Endothelial cell of umbilical vein (primary cell): ENCODE data around the gene MT1B. TPM values are rescaled to one million over a fixed set of nuclear protein-coding genes. Genes with fewer than 3 reads are reported as not detected.

Experiments used
- BruUV-seq: library from RNA; stranded (reverse); fragments of 400-500 nt; replicated peaks from 2 replicates; lab custom pipeline; 2021; lab: Mats Ljungman, UMichigan
- CTCF ChIA-PET: fragments of 300-600, 350-600 bp; sonication (Branson Sonifier 250); formaldehyde crosslinking; loops from one replicate; lab custom pipeline; 2021; ENCODE audit warnings: antibody characterized with exemption, inconsistent platforms; lab: Charles Lee
- POLR2A ChIA-PET: fragments of 300-600, 350-600 bp; sonication (Branson Sonifier 250); formaldehyde crosslinking; loops from one replicate; lab custom pipeline; 2021; ENCODE audit warnings: antibody characterized with exemption, inconsistent platforms; lab: Charles Lee
- DNase-seq: peaks from one replicate; pipeline ENCODE4 v3.0.0-alpha.2; 2011; ENCODE audit warnings: low read depth, low spot score
- FAIRE-seq: peaks from 2 replicates; lab custom pipeline; 2011; peaks lifted over from hg19 to GRCh38; lab: Jason Lieb, UNC
- H2AFZ ChIP-seq: 2 replicates; pipeline ENCODE4 v1.6.0; 2012; ENCODE audit warnings: low read depth, low read length, control low read depth, inconsistent platforms
- H3K27ac ChIP-seq: 2 replicates; pipeline ENCODE4 v1.5.1; 2011; ENCODE audit warnings: low read depth, mild to moderate bottlenecking, control low read depth, low read length, moderate library complexity; ENCODE audit not compliant: insufficient read depth
- H3K27me3 ChIP-seq, 2 experiments: 2 replicates each; pipeline versions ENCODE4 v1.6.0 to v1.6.1; 2011; ENCODE audit warnings: low read length in 2 of 2, mixed read lengths in 1 of 2; ENCODE audit not compliant: control insufficient read depth in 2 of 2, insufficient read depth in 2 of 2
- H3K36me3 ChIP-seq, 2 experiments: 2 replicates in 1 of 2; 3 replicates in 1 of 2; pipeline ENCODE4 v1.5.1; 2011; ENCODE audit warnings: low read length in 2 of 2, mild to moderate bottlenecking in 1 of 2, moderate library complexity in 1 of 2; ENCODE audit not compliant: control insufficient read depth in 2 of 2, insufficient read depth in 2 of 2; ENCODE audit errors: extremely low read depth in 1 of 2
- H3K4me1 ChIP-seq: 3 replicates; pipeline ENCODE4 v1.5.1; 2011; ENCODE audit warnings: mild to moderate bottlenecking, low read length; ENCODE audit not compliant: control insufficient read depth, insufficient read depth; ENCODE audit errors: extremely low read depth
- H3K4me2 ChIP-seq: 2 replicates; pipeline ENCODE4 v1.6.1; 2011; ENCODE audit warnings: low read length, control low read depth, mixed read lengths; ENCODE audit not compliant: insufficient read depth
- H3K4me3 ChIP-seq, 3 experiments: fragments of 200-600 bp in 1 of 3; sonication (generic), shearing (Covaris generic) in 1 of 3; replicated peaks in 1 of 3; 2 replicates each; pipeline ENCODE4 v1.5.1; 2011 to 2016; ENCODE audit warnings: control low read depth in 3 of 3, low read length in 3 of 3, mild to moderate bottlenecking in 2 of 3, inconsistent platforms in 1 of 3, low read depth in 1 of 3, moderate library complexity in 1 of 3; ENCODE audit not compliant: insufficient read depth in 1 of 3
- H3K79me2 ChIP-seq: 2 replicates; pipeline ENCODE4 v1.6.0; 2012; ENCODE audit warnings: low read length, inconsistent platforms; ENCODE audit not compliant: control insufficient read depth, insufficient read depth
- H3K9ac ChIP-seq: replicated peaks from 2 replicates; pipeline ENCODE3; 2011; ENCODE audit warnings: low read length, control low read depth; ENCODE audit not compliant: insufficient read depth; ENCODE audit errors: extremely low read depth
- H3K9me1 ChIP-seq: replicated peaks from 3 replicates; pipeline ENCODE4 v1.6.0; 2011; ENCODE audit warnings: mild to moderate bottlenecking, low read length; ENCODE audit not compliant: control insufficient read depth, insufficient read depth; ENCODE audit errors: extremely low read depth
- H3K9me3 ChIP-seq: replicated peaks from 2 replicates; pipeline ENCODE4 v1.5.1; 2012; ENCODE audit warnings: low read length, inconsistent platforms; ENCODE audit not compliant: control insufficient read depth, insufficient read depth
- H4K20me1 ChIP-seq: replicated peaks from 2 replicates; pipeline ENCODE3; 2011; ENCODE audit warnings: mild to moderate bottlenecking, low read length; ENCODE audit not compliant: control insufficient read depth, insufficient read depth; ENCODE audit errors: extremely low read depth
- CTCF ChIP-seq, 2 donors: IDR thresholded peaks; 1 replicate in 1 of 2; 2 replicates in 1 of 2; pipeline ENCODE4 v1.5.1; 2011; ENCODE audit warnings: low read length in 2 of 2, mild to moderate bottlenecking in 2 of 2, moderate library complexity in 2 of 2, control low read depth in 1 of 2, inconsistent platforms in 1 of 2, low read depth in 1 of 2; ENCODE audit not compliant: insufficient read depth in 1 of 2; ENCODE audit errors: extremely low read depth in 1 of 2
- EZH2 ChIP-seq: IDR thresholded peaks from 2 replicates; pipeline ENCODE4 v1.6.1; 2012; ENCODE audit warnings: borderline replicate concordance, low read depth, mild to moderate bottlenecking, moderate library complexity, low read length, inconsistent platforms; ENCODE audit not compliant: severe bottlenecking
- FOS ChIP-seq: IDR thresholded peaks from 2 replicates; pipeline ENCODE4 v1.6.1; 2011; ENCODE audit warnings: mild to moderate bottlenecking, low read length, moderate library complexity, borderline replicate concordance; ENCODE audit not compliant: insufficient read depth
- GATA2 ChIP-seq: IDR thresholded peaks from 2 replicates; pipeline ENCODE4 v1.7.0; 2011; ENCODE audit warnings: low read depth, mild to moderate bottlenecking, moderate library complexity, mixed read lengths, low read length; ENCODE audit not compliant: insufficient read length, insufficient read depth
- JUN ChIP-seq: IDR thresholded peaks from 2 replicates; pipeline ENCODE4 v1.6.1; 2011; ENCODE audit warnings: borderline replicate concordance, low read depth; ENCODE audit not compliant: insufficient read length, insufficient read depth
- MAX ChIP-seq: IDR thresholded peaks from 2 replicates; pipeline ENCODE4 v1.6.1; 2011; ENCODE audit not compliant: insufficient read depth, insufficient read length
- MYC ChIP-seq: IDR thresholded peaks from one replicate; pipeline ENCODE4 v1.6.1; 2011; ENCODE audit warnings: mild to moderate bottlenecking, low read depth, low read length
- POLR2A ChIP-seq: IDR thresholded peaks from 2 replicates; pipeline ENCODE4 v1.6.1; 2012; ENCODE audit warnings: low read depth, mild to moderate bottlenecking, control low read depth, low read length
- POLR2AphosphoS5 ChIP-seq: IDR thresholded peaks from 2 replicates; pipeline ENCODE4 v1.6.1; 2012; ENCODE audit warnings: low read depth, mild to moderate bottlenecking, control low read depth, low read length, moderate library complexity; ENCODE audit not compliant: insufficient read depth
- dilution Hi-C: fragments of 300-500 bp; cut with MboI; formaldehyde crosslinking; loops from one replicate; pipeline ENCODE4 v1.15.0; 2019; ENCODE audit warnings: low sequenced_read_pairs; ENCODE audit not compliant: extremely low pct_ligation_motif_present
- intact Hi-C: fragments of 100-400 bp; cut with micrococcal nuclease; formaldehyde crosslinking; loops from one replicate; pipeline ENCODE4 v1.10.0; 2022
- polyA plus RNA-seq, 4 experiments: library from polyadenylated mRNA; depleted of rRNA in 3 of 4; stranded (reverse) in 3 of 4; unstranded in 1 of 4; fragments of >200 nt; gene quantifications; 2 replicates each; pipeline versions ENCODE4 v1.2.1 to v1.2.3, GENCODE V29; 2011 to 2012; ENCODE audit warnings: missing spikeins in 1 of 4
- total RNA-seq: library from RNA; stranded (reverse); gene quantifications from 2 replicates; pipeline ENCODE4 v1.2.3, GENCODE V29; 2021

Gene MT1B
- total and polyA plus RNA-seq, 2 donors (not counting 3 experiments of a cell fraction or from before 2014, with no cell fraction given) = not detected

- peaks cover 18% of the 10 kb centered on the region for H3K79me2 ChIP-seq
- peaks cover 77% of the 10 kb centered on the region for H3K4me1 ChIP-seq
- peak overlapping the region; percentile 6 for H3K9ac ChIP-seq
- H3K27ac ChIP-seq = peak overlapping the region; percentile 80
- peak overlapping the region; percentile 74 for H3K4me2 ChIP-seq
- ChIA-PET CTCF (interaction anchor here (0.7 to 2.0 kb wide), 3 partner anchors 11 to 88 kb away, joined by 3 to 6 read pairs (median 4); no protein-coding TSS in a partner anchor), POLR2A (interaction anchor here (1.5 kb wide), 1 partner anchor 11 kb away, joined by 4 read pairs; the partner anchor contains the start of gene MT1E)
- dilution Hi-C loops = no loop called here
- DNase-seq = peak; percentile 57
- intact Hi-C loops = no loop called here
- no peak overlapping the region for H2AFZ ChIP-seq
- no peaks in the 10 kb centered on the region for H3K36me3 ChIP-seq
- H3K9me3 ChIP-seq = no peaks in the 10 kb centered on the region
- TF ChIP-seq POLR2A (no peak), MYC (no peak), JUN (peak; percentile 60), EZH2 (no peak), CTCF (IDR thresholded peaks at IDR 0.05; ENCODE audit: extremely low read depth in 1 of 2, insufficient read depth in 1 of 2, low read depth in 1 of 2, low read length in 2 of 2) (no peak), FOS (peak; percentile 92), POLR2AphosphoS5 (peak; percentile 72), MAX (no peak), GATA2 (peak; percentile 56)
- H3K27me3 ChIP-seq = no peaks in the 10 kb centered on the region
- peak; percentile 78 for FAIRE-seq
- H4K20me1 ChIP-seq = no peaks in the 10 kb centered on the region
- no peaks in the 10 kb centered on the region for H3K9me1 ChIP-seq
- no TSS peak for BruUV-seq
- no peak overlapping the region for H3K4me3 ChIP-seq
Measured at GRCh38 chr16:56614549-56614991, 37.1 kb upstream of the MT1B start.
